A673 (cell line): Measurements from ENCODE around the gene NDST1. TPM values are rescaled to one million over a fixed set of nuclear protein-coding genes. Genes with fewer than 3 reads are reported as not detected.

Source experiments
- BruUV-seq: library from RNA; stranded (reverse); fragments of 400-500 nt; replicated peaks from 2 replicates; lab custom pipeline; 2021; lab: Mats Ljungman, UMichigan
- CTCF ChIA-PET: fragments of 300-600 bp; sonication (Branson Sonifier 250); formaldehyde crosslinking; loops from one replicate; lab custom pipeline; 2022; ENCODE audit warnings: antibody characterized with exemption; lab: Charles Lee
- POLR2A ChIA-PET: fragments of 300-600 bp; sonication (Branson Sonifier 250); formaldehyde crosslinking; loops from one replicate; lab custom pipeline; 2022; ENCODE audit warnings: antibody characterized with exemption; ENCODE audit not compliant: low non-redundant PET; lab: Charles Lee
- DNase-seq: peaks from one replicate; pipeline ENCODE4 v3.0.0-alpha.2; 2015; ENCODE audit warnings: low spot score
- H3K27ac ChIP-seq: fragments of 200-600 bp; sonication (generic); 2 replicates; pipeline ENCODE4 v1.5.1; 2016; ENCODE audit warnings: mixed run types, low read depth, mild to moderate bottlenecking, mixed read lengths, antibody characterized with exemption, low read length; ENCODE audit not compliant: poor library complexity, severe bottlenecking
- H3K27me3 ChIP-seq: fragments of 200-600 bp; sonication (generic); replicated peaks from 2 replicates; pipeline ENCODE4 v1.6.1; 2017; ENCODE audit warnings: mixed run types, low read depth, mild to moderate bottlenecking, mixed read lengths, antibody characterized with exemption, low read length; ENCODE audit not compliant: insufficient read depth, poor library complexity
- H3K36me3 ChIP-seq: fragments of 200-600 bp; sonication (generic); 2 replicates; pipeline ENCODE4 v1.6.1; 2016; ENCODE audit warnings: mixed run types, mild to moderate bottlenecking, mixed read lengths, antibody characterized with exemption, low read length; ENCODE audit not compliant: insufficient read depth, poor library complexity, severe bottlenecking
- H3K4me1 ChIP-seq: fragments of 200-600 bp; sonication (generic); 2 replicates; pipeline ENCODE4 v1.6.1; 2017; ENCODE audit warnings: mixed run types, mild to moderate bottlenecking, mixed read lengths, antibody characterized with exemption, low read length; ENCODE audit not compliant: insufficient read depth, poor library complexity, severe bottlenecking
- H3K4me3 ChIP-seq: fragments of 200-600 bp; sonication (generic); 2 replicates; pipeline ENCODE4 v1.5.1; 2016; ENCODE audit warnings: low read depth, mixed run types, mild to moderate bottlenecking, mixed read lengths, low read length; ENCODE audit not compliant: poor library complexity, severe bottlenecking
- H3K9me3 ChIP-seq: fragments of 200-600 bp; sonication (generic); 2 replicates; pipeline ENCODE4 v1.6.1; 2016; ENCODE audit warnings: mixed run types, low read depth, mild to moderate bottlenecking, mixed read lengths, antibody characterized with exemption, low read length; ENCODE audit not compliant: poor library complexity, severe bottlenecking
- CTCF ChIP-seq: fragments of 300-800, 200-600 bp; sonication (generic); conservative IDR thresholded peaks from 2 replicates; pipeline ENCODE4 v1.5.1; 2017; ENCODE audit warnings: low read depth, mild to moderate bottlenecking, antibody characterized with exemption, low read length, moderate library complexity, mixed read lengths
- EZH2 ChIP-seq: fragments of 200-600 bp; sonication (generic); IDR thresholded peaks from 2 replicates; pipeline ENCODE4 v1.6.1; 2017; ENCODE audit warnings: borderline replicate concordance, low read depth, mild to moderate bottlenecking, mixed read lengths, antibody characterized with exemption, low read length; ENCODE audit not compliant: poor library complexity, severe bottlenecking
- intact Hi-C: fragments of 100-400 bp; cut with micrococcal nuclease; formaldehyde crosslinking; loops from one replicate; pipeline ENCODE4 v1.10.0; 2022; ENCODE audit not compliant: unreplicated experiment
- total RNA-seq: library from RNA; stranded (reverse); gene quantifications from 2 replicates; pipeline ENCODE4 v1.2.3, GENCODE V29; 2021

The NDST1 gene
- total RNA-seq, 1 experiment from 2014 or later = 44.0 TPM

- Histone ChIP-seq H3K4me1 (peaks cover 5% of the 10 kb centered on the region), H3K27ac (no peak overlapping the region), H3K36me3 (peaks cover 30% of the 10 kb centered on the region), H3K4me3 (no peak overlapping the region), H3K9me3 (no peaks in the 10 kb centered on the region), H3K27me3 (no peaks in the 10 kb centered on the region)
- TF ChIP-seq CTCF = no peak
- TF ChIP-seq EZH2 = no peak
- intact Hi-C loops = no loop called here
- no peak for DNase-seq
- no TSS peak for BruUV-seq
- ChIA-PET CTCF (no interaction called here), POLR2A (no interaction called here)
Observed at GRCh38 chr5:150534811-150535210, 26.9 kb downstream of the NDST1 start.

- ChIA-PET POLR2A (no interaction called here), CTCF (no interaction called here)
- intact Hi-C loops = no loop called here
- Histone ChIP-seq H3K36me3 (peaks cover 38% of the 10 kb centered on the region), H3K27me3 (no peaks in the 10 kb centered on the region), H3K9me3 (no peaks in the 10 kb centered on the region), H3K4me1 (no peaks in the 10 kb centered on the region), H3K27ac (no peak overlapping the region), H3K4me3 (no peak overlapping the region)
- no peak for DNase-seq
- TF ChIP-seq CTCF = no peak
- TF ChIP-seq EZH2 = no peak
- no TSS peak for BruUV-seq
Observed at GRCh38 chr5:150535611-150536010, 27.7 kb downstream of the NDST1 start.

GRCh38 chr5:150538007-150538917, 30.3 kb downstream of the NDST1 start:
- CTCF ChIA-PET = no interaction called here
- H3K36me3 ChIP-seq = peaks cover 46% of the 10 kb centered on the region
- no peak overlapping the region for H3K27ac ChIP-seq
- intact Hi-C loops = no loop called here
- no TSS peak for BruUV-seq
- H3K4me1 ChIP-seq = no peaks in the 10 kb centered on the region
- no peaks in the 10 kb centered on the region for H3K27me3 ChIP-seq
- POLR2A ChIA-PET = no interaction called here
- TF ChIP-seq CTCF (no peak), EZH2 (no peak)
- DNase-seq = no peak
- H3K4me3 ChIP-seq = no peak overlapping the region
- no peaks in the 10 kb centered on the region for H3K9me3 ChIP-seq
